NCI-H1417 treated with DMSO at 0.1 percent for 48 hours (cell line): Measurements from ENCODE around the gene TAAR6.
"Not testable (repeated sequence)": the region's sequence is repeated elsewhere in the genome, so short reads cannot be mapped to it uniquely, and the experiment has no call there.

Experiments used
- DNase-seq: peaks from one replicate; lab custom pipeline; 2025; lab: John Stamatoyannopoulos, UW

TAAR6 gene

GRCh38 chr6:132590362-132590761, 20.2 kb downstream of the TAAR6 start:
- peak; percentile 7 for DNase-seq

- DNase-seq: no peak
These were observed 22.7 kb downstream of the TAAR6 start for GRCh38 chr6:132592855-132593254.

- DNase-seq: no peak
These were observed 26.1 kb downstream of the TAAR6 start for GRCh38 chr6:132596201-132596600.

- no peak for DNase-seq
These were observed 28.4 kb downstream of the TAAR6 start for GRCh38 chr6:132598473-132598872.

DNA sequence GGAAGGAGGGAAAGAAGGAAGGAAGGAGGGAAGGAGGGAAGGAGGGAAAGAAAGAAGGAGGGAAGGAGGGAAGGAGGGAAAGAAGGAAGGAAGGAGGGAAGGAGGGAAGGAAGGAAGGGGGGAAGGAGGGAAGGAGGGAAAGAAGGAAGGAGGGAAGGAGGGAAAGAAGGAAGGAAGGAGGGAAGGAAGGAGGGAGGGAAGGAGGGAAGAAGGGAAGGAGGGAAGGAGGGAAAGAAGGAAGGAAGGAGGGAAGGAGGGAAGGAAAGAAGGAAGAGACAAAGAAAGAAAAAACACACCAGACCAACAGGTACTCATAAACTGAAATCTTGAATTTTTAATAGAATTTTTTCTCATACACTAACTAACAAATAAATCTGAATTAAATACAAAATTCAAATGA, 30.8 kb downstream of the TAAR6 start:
- not testable (repeated sequence) for DNase-seq

DNA sequence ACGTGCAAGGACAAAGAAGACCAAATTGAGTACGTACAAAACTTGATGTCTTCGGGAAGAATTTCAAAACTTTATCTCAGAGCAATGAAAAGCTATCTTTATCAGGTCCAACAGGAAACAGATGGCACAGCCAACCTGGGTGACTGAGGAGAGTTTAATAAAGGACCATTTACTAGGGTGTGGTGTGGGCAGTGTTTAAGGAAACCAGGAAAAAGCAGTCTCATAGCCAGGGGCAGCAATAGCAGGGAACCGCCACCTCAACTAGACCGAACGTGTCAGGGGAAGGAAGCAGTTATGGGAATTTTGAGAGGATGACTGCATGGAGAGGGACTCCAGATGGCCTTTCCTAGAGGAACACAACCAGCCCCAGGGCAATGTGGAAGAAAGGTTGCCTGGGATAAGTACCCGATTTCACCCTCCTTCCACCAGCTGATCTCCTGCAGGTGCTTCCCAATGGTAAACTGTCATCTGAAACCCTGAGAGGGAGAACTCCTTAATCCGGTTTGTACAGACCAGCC, 34.6 kb downstream of the TAAR6 start:
- no peak for DNase-seq

- no peak for DNase-seq
These were observed 37.6 kb downstream of the TAAR6 start for GRCh38 chr6:132607544-132608233.

DNA sequence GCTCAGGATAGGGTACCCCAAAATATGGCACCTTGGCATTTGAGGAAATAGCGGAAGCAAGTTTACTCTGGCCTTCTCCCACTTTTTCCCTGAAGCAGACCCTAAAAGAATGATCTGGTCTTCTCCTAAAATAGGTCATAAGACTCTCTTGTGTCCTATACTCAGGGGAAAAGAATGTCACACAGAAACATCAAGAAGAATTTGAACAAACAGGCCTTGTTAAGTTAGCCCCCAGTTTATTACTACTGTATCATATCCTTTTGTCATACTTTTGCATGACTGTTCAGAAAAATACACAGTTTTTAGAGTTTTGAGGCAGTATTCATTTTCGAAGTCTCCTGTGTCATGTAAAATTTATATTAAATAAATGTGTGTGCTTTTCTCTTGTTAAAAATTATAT, 41.5 kb downstream of the TAAR6 start:
- no peak for DNase-seq

- DNase-seq: no peak
These were observed 42.5 kb downstream of the TAAR6 start for GRCh38 chr6:132612449-132613108.

DNA sequence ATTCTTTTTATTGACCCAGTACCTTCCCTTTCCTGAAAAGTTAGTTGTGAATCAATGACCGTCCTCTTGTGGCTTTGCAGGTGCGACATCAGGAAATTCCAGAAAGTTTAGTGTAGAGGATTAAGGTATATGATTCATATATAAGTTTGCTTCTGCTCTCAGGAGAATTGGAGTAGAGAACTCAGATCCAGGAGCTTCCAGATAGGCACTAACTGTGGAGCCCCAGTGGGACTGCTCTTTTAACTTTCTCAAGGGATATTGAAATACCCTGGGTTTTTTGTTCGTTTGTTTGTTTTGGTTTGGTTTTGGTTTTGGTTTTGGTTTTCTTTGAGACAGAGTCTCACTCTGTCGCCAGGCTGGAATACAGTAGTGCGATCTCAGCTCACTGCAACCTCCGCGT, 44.4 kb downstream of the TAAR6 start:
- DNase-seq: no peak

- no peak for DNase-seq
These were observed 46.6 kb downstream of the TAAR6 start for GRCh38 chr6:132616677-132617076.
